Ovary (tissue), 9 donors: Measurements from ENCODE around the gene MC1R. TPM values are rescaled to one million over a fixed set of nuclear protein-coding genes. Genes with fewer than 3 reads are reported as not detected.

Source experiments
- DNase-seq, 5 donors: peaks; one replicate each; pipeline ENCODE4 v3.0.0-alpha.2; 2019 to 2020
- H3K27ac ChIP-seq, 2 donors: fragments of 200-600 bp; one replicate each; pipeline versions ENCODE4 v1.5.1 to v1.8.0; 2019 to 2022
- H3K27me3 ChIP-seq: fragments of 200-600 bp; one replicate; pipeline ENCODE4 v1.8.0; 2022
- H3K36me3 ChIP-seq: fragments of 200-600 bp; sonication (generic); one replicate; pipeline ENCODE4 v1.5.1; 2019
- H3K4me1 ChIP-seq: one replicate; pipeline ENCODE4 v1.8.1; 2013; ENCODE audit warnings: mild to moderate bottlenecking, moderate library complexity; ENCODE audit not compliant: insufficient read depth
- H3K4me3 ChIP-seq: fragments of 200-600 bp; sonication (generic); one replicate; pipeline ENCODE4 v1.5.1; 2017
- H3K9me3 ChIP-seq, 2 donors: fragments of 200-600 bp in 1 of 2; sonication (generic) in 1 of 2; one replicate each; pipeline versions ENCODE4 v1.5.1 to v1.8.1; 2013 to 2019; ENCODE audit warnings: mild to moderate bottlenecking in 1 of 2, moderate library complexity in 1 of 2
- EP300 ChIP-seq: sonication (generic); formaldehyde crosslinking; IDR thresholded peaks from one replicate; pipeline ENCODE4 v1.6.1; 2017; ENCODE audit warnings: antibody characterized with exemption
- POLR2A ChIP-seq: fragments of 450-650 bp; IDR thresholded peaks from one replicate; pipeline ENCODE4 v1.6.1; 2017; ENCODE audit warnings: antibody characterized with exemption, mild to moderate bottlenecking, moderate library complexity
- WGBS, 3 donors: extraction: QIAGEN DNeasy Blood & Tissue Kit in 1 of 3; methylation state at CpG; one replicate each; pipeline versions ENCODE4 v1.1.5 to v1.1.7; 2013 to 2017; 5-methylcytosine and 5-hydroxymethylcytosine counted together
- intact Hi-C, 4 donors: fragments of 100-400 bp; cut with DNase I; formaldehyde crosslinking; loops; one replicate each; pipeline versions ENCODE4 v1.11.0 to v1.15.1; 2022 to 2023
- polyA plus RNA-seq, 2 donors: library from polyadenylated mRNA; stranded (reverse); fragments of 200-250 nt in 1 of 2; fragments of 350-450 nt in 1 of 2; fragmentation: Illumina TruSeq in 1 of 2; extraction: RNeasy Lipid Tissue Mini Kit (QIAGEN cat#74804) in 1 of 2; gene quantifications; one replicate each; pipeline ENCODE4 v1.2.3, GENCODE V29; 2013 to 2014
- total RNA-seq, 7 donors: library from RNA; depleted of rRNA in 2 of 7; stranded (reverse); fragments of >200 nt in 2 of 7; fragmentation: NEBNext Ultra II Directional in 3 of 7; extraction: Animal tissue kit (Norgen Biotek cat#: 25700) in 3 of 7; gene quantifications; one replicate each; pipeline versions ENCODE4 v1.1.0 to v1.2.4, GENCODE V29; 2016 to 2023
- TF ChIP-seq, protein P1 (sequence below), 3 donors: fragments of 450-650 bp in 2 of 3; fragments of 200-600 bp in 1 of 3; IDR thresholded peaks; one replicate each; pipeline versions ENCODE4 v1.5.1 to v1.8.0; 2016 to 2022; ENCODE audit warnings: antibody characterized with exemption in 3 of 3, mild to moderate bottlenecking in 1 of 3
- donor health status: DM: no; HTN: no; CAD: no; lungs with moderate emphysema.
- donor health status: DM: no; HTN: no; CAD: no.
- donor health status: Bipolar disorder and iron deficiency.
- donor health status: DM: yes; HTN: yes; CAD: no.
- donor health status: DM: no; HTN: no; CAD: no.
- donor health status: DM: yes; HTN: yes; CAD: no.

MC1R gene
- total and polyA plus RNA-seq, 9 donors, result 0.42 to 8.5 (median 4.6) TPM

DNA sequence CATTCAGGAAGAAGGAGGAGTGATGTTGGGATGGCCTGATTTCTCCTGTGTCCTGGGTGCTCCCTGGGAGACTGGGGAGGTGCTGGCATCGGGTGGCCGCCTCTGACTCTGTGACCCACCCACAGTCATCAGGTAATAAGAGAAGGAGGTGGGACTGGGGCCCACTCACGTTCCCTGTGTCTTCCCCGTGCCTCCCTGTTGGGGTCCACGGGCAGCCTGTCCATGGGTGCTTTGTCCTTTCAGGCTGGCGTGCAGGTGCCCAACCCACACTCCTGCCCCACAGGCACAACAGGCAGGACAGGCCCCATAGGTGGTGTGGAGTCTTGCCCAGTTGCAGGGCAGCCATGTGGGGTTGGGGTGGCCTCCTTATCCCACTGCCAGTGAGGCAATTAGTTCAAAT lies 33.9 kb downstream of the MC1R start:
- intact Hi-C loops, result no loop called here
- TF ChIP-seq EP300 (no peak), POLR2A (no peak)
- TF ChIP-seq, protein P1, sequence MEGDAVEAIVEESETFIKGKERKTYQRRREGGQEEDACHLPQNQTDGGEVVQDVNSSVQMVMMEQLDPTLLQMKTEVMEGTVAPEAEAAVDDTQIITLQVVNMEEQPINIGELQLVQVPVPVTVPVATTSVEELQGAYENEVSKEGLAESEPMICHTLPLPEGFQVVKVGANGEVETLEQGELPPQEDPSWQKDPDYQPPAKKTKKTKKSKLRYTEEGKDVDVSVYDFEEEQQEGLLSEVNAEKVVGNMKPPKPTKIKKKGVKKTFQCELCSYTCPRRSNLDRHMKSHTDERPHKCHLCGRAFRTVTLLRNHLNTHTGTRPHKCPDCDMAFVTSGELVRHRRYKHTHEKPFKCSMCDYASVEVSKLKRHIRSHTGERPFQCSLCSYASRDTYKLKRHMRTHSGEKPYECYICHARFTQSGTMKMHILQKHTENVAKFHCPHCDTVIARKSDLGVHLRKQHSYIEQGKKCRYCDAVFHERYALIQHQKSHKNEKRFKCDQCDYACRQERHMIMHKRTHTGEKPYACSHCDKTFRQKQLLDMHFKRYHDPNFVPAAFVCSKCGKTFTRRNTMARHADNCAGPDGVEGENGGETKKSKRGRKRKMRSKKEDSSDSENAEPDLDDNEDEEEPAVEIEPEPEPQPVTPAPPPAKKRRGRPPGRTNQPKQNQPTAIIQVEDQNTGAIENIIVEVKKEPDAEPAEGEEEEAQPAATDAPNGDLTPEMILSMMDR (IDR thresholded peaks at IDR 0.05), result no peak
- DNase-seq, result no peak

GRCh38 chr16:89953671-89954406 lies 35.2 kb downstream of the MC1R start:
- no peak for DNase-seq
- TF ChIP-seq, protein P1 (IDR thresholded peaks at IDR 0.05), result no peak
- TF ChIP-seq POLR2A, result no peak
- TF ChIP-seq EP300, result no peak
- no peaks in the 10 kb centered on the region for H3K36me3 ChIP-seq
- peaks cover 5% of the 10 kb centered on the region for H3K4me1 ChIP-seq
- no peak overlapping the region for H3K27ac ChIP-seq
- no peak overlapping the region for H3K4me3 ChIP-seq
- no peaks in the 10 kb centered on the region for H3K27me3 ChIP-seq
- intact Hi-C loops, result no loop called here
- WGBS, 3 donors, result 92 to 93% (median 93%) methylated on average over 11 of the region's 11 CpGs
- no peaks in the 10 kb centered on the region for H3K9me3 ChIP-seq

More for the DNA sequence above, 33.9 kb downstream of the MC1R start:
- Histone ChIP-seq H3K9me3 (no peaks in the 10 kb centered on the region), H3K4me1 (peaks cover 12% of the 10 kb centered on the region), H3K27me3 (no peaks in the 10 kb centered on the region), H3K4me3 (no peak overlapping the region), H3K36me3 (no peaks in the 10 kb centered on the region), H3K27ac (no peak overlapping the region)
- 85 to 93% (median 89%) methylated on average over 6 of the region's 6 CpGs for WGBS, 3 donors

DNA sequence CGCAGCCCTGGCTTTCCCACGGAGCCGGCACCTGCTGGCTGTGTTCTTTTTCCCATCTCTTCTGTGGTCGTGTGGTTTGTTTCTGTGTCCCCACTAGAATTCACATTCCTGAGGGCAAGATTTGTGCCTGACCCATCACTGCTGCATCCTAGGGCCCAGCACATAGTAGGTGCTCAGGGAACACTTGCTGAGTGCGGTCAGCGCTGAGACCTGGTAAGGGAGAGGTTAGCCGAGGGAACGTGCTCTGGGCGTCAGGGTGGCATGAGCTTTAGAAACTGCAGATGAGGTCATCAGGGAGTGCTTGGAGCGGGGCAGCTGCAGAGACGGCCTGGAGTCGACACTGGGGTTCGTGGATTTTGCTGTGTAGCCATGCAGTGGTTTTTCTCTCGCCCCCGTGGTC lies 35.8 kb downstream of the MC1R start:
- no peak for DNase-seq
- Histone ChIP-seq H3K27me3 (no peaks in the 10 kb centered on the region), H3K4me3 (no peak overlapping the region), H3K27ac (no peak overlapping the region), H3K9me3 (no peaks in the 10 kb centered on the region), H3K4me1 (peaks cover 3% of the 10 kb centered on the region), H3K36me3 (no peaks in the 10 kb centered on the region)
- TF ChIP-seq POLR2A (no peak), EP300 (no peak)
- TF ChIP-seq, protein P1 (IDR thresholded peaks at IDR 0.05), result no peak
- intact Hi-C loops, result no loop called here
- WGBS, 3 donors, result 90 to 94% (median 93%) methylated on average over 15 of the region's 15 CpGs

DNA sequence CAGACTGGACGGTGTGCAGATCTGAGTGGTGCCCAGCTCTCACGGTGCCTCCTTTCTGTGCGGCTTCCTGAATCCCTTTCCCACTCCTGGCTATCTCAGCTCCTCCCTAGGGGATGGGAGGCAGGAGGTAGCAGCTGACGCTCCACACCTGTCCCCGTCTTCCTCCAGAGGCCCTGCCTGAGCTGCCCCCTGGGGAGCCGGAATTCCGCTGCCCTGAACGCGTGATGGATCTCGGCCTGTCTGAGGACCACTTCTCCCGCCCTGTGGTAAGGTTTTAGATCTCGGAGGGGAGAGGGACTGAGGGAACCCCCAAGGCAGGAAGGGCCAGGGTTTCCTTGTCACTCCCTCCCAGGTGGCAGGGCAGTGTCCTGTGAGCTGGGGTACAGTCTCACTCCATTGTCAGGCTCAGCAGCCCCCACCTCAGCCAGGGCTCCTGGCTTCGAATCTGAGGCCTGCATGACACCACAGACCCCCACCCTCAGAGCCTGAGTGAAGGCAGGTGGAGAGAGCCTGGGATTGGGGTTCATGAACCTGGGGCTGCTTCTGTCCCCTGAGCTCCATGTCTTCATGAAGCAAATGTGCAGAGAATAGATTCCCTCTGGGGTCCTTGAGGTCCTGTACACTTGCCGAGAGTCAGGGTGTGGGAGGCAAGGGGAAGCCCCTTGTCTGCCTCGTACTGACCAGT lies 36.5 kb downstream of the MC1R start:
- Histone ChIP-seq H3K9me3 (no peaks in the 10 kb centered on the region), H3K27me3 (no peaks in the 10 kb centered on the region), H3K27ac (no peak overlapping the region), H3K4me3 (no peak overlapping the region), H3K4me1 (no peaks in the 10 kb centered on the region), H3K36me3 (no peaks in the 10 kb centered on the region)
- TF ChIP-seq, protein P1 (IDR thresholded peaks at IDR 0.05), result no peak
- TF ChIP-seq EP300 (no peak), POLR2A (no peak)
- 87 to 91% (median 88%) methylated on average over 15 of the region's 15 CpGs for WGBS, 3 donors
- no peak for DNase-seq
- intact Hi-C loops, result no loop called here
